Transverse colon (tissue), 3 donors: ENCODE data around the gene FARSB.

Experiments
- EP300 ChIP-seq: sonication (generic); formaldehyde crosslinking; IDR thresholded peaks from one replicate; pipeline ENCODE4 v1.6.1; 2017; ENCODE audit warnings: antibody characterized with exemption, low read depth
- POLR2A ChIP-seq: fragments of 450-650 bp; IDR thresholded peaks from one replicate; pipeline ENCODE4 v1.6.1; 2016; ENCODE audit warnings: antibody characterized with exemption, mild to moderate bottlenecking, moderate library complexity
- TF ChIP-seq, protein P1 (sequence below), 5 experiments: fragments of 200-600 bp in 3 of 5; fragments of 450-650 bp in 2 of 5; sonication (generic) in 3 of 5; IDR thresholded peaks; 1 replicate in 2 of 5; 2 replicates in 3 of 5; pipeline ENCODE4 v1.5.1; 2016 to 2017; ENCODE audit warnings: antibody characterized with exemption in 5 of 5, inconsistent platforms in 3 of 5, mild to moderate bottlenecking in 2 of 5, moderate library complexity in 1 of 5

- TF ChIP-seq, protein P1, sequence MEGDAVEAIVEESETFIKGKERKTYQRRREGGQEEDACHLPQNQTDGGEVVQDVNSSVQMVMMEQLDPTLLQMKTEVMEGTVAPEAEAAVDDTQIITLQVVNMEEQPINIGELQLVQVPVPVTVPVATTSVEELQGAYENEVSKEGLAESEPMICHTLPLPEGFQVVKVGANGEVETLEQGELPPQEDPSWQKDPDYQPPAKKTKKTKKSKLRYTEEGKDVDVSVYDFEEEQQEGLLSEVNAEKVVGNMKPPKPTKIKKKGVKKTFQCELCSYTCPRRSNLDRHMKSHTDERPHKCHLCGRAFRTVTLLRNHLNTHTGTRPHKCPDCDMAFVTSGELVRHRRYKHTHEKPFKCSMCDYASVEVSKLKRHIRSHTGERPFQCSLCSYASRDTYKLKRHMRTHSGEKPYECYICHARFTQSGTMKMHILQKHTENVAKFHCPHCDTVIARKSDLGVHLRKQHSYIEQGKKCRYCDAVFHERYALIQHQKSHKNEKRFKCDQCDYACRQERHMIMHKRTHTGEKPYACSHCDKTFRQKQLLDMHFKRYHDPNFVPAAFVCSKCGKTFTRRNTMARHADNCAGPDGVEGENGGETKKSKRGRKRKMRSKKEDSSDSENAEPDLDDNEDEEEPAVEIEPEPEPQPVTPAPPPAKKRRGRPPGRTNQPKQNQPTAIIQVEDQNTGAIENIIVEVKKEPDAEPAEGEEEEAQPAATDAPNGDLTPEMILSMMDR (IDR thresholded peaks at IDR 0.05), result no peak
- TF ChIP-seq EP300, result no peak
- no peak for TF ChIP-seq POLR2A
Observed at GRCh38 chr2:222670191-222671038, 14.5 kb upstream of the FARSB start.
